Activated CD4-positive, CD25-positive, alpha-beta regulatory T cell treated with anti-CD3 and anti-CD28 coated beads, Interleukin-2, amount 50 U/mL, for 16 hours (primary cell): ENCODE data around the gene PACSIN2.
A peak's percentile ranks its signal among the peaks of the same experiment; 100 is the strongest.

ENCODE experiments used
- DNase-seq: peaks from one replicate; pipeline ENCODE4 v3.0.0-alpha.2; 2020; ENCODE audit warnings: low read depth, low spot score

Gene PACSIN2

DNA sequence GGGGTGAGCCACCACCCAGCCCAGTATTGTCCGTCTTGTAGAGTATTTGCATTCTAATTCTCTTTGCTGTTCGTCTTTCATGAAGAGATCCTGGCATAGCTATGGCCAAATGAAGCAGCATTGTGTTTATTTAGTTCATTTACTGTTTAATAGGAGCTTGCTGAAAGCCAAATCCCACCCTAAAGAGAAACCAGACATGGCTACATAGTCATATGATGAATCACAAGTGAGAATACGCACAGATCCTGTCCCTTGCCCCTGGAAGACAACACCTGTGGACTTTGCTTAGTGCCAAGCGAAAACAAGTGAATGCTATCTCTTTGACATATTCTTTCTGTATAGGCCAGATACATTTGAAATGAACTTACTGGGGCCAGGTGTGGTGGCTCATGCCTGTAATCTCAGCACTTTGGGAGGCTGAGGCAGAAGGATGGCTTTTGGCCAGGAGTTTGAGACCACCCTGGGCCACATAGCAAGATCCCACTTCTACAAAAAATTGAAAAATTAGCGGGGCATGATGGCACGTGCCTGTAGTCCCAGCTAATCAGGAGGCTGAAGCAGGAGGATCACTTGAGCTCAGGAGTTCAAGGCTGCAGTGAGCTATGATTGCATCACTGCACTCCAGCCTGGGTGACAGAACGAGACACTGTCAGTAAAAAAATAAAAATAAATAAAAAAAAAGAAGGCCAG is 152.8 kb downstream of the PACSIN2 start:
- no peak for DNase-seq

GRCh38 chr22:42860968-42861367 is 154.0 kb downstream of the PACSIN2 start:
- no peak for DNase-seq

DNA sequence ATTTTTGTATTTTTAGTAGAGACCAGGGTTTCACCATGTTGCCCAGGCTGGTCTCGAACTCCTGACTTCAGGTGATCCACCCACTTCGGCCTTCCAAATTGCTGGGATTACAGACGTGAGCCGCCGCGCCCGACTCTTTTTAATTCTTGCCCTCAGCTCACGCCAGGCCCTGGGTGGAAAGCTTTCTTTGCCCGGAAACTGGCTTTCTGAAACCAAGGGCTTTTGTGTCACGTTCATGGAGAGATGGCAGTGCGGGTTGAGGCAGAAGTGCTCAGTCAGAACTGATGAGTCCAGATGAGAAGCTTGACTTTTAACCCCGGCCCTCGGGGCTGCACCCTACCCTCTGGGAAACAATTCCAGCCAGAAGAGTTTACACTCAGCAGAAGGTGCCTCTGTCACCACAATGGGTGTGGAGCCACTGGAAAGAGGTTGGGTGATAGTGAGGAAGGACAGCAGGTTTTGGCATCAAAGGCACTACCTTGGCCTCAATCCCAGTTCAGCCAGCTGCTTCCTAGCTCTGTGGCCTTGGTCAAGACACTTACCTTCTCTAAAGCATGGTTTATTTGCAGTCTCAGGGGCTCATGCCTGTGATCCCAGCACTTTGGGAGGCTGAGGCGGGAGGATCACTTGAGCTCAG is 157.0 kb downstream of the PACSIN2 start:
- no peak for DNase-seq

GRCh38 chr22:42856865-42857704 is 157.9 kb downstream of the PACSIN2 start, which contains the start of gene ARFGAP3:
Gene ARFGAP3 (minus strand): TSS chr22:42857273. CDS start chr22:42857182, 91 bp downstream.
- DNase-seq: peak; percentile 87

GRCh38 chr22:42856179-42856864 is 158.6 kb downstream of the PACSIN2 start:
- DNase-seq: peak; percentile 34

DNA sequence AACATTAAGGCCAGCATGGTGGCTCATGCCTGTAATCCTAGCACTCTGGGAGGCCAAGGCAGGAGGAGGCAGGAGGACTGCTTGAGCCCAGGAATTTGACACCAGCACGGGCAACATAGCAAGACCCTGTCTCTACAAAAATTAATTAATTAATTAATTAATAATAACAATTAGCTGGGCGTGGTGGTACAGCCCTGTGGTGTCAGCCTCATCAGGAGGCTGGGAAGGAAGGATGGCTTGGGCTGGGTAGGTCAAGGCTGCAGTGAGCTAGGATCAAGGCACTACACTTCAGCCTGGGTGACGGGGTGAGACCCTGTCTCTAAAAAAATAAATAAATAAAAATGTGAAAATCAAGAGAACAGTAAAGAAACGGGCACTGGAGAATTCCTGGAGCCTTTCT is 159.2 kb downstream of the PACSIN2 start:
- no peak for DNase-seq

DNA sequence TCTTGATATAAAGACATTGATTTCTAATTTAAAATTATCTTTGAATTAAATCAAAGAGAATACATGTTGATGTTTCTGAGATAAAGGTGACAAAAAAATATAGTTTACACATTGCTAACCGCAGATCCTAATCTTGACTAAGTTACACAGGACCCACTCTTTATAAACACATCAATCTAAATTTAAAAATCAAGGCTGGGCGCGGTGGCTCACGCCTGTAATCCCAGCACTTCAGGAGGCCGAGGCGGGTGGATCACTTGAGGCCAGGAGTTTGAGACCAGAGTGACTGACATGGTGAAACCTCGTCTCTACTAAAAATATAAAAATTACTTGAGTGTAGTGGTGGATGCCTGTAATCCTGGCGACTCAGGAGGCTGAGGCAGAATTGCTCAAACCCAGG is 159.7 kb downstream of the PACSIN2 start:
- DNase-seq: no peak

DNA sequence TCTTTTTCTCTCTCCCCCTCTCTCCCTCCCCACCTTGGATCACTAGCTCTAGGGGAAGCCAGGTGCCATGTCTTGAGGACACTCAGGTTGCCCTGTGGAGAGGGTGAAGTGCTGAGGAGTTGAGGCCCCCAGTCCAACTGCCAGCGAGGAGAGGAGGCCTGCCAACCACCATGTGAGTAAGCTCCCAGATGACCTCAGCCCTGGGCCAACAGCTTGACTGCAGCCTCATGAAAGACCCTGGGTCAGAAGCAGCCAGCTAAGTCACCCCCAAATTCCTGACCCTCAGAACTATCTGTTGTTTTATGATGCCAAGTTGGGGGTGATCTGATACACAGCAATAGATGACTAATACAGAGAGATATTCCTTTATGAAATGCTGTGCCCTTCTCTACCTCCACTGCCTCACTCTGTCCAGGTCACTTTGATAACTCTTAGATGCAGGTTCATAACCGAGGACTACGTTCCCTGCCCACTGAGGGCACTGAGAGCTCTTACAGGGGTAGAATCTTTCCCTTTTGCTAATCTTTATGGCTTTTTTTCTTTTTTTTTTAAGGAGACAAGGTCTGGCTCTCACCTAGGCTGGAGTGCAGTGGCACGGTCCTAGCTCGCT is 165.9 kb downstream of the PACSIN2 start:
- no peak for DNase-seq

DNA sequence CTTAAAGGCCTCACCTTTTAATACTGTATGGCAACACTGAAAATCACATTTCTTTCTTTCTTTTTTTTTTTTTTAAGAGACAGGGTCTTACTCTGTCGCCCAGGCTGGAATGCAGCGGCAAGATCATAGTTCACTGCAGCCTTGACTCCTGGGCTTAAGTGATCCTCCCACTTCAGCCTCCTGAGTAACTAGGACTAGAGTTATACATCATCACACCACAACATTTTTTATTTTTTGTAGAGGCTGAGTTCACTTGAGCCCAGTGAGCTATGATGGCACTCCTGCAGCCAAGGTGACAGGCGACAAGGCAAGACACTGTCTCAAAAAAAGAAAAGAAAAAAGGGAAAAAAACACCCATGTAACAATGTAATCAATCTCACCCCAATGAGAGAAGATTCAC is 167.8 kb downstream of the PACSIN2 start:
- no peak for DNase-seq

- no peak for DNase-seq
Measured at GRCh38 chr22:42844756-42845155, 170.2 kb downstream of the PACSIN2 start.

- DNase-seq: no peak
Measured at GRCh38 chr22:42842658-42843370, 172.1 kb downstream of the PACSIN2 start.

GRCh38 chr22:42841444-42841843 is 173.5 kb downstream of the PACSIN2 start:
- DNase-seq: no peak

- DNase-seq: no peak
Measured at GRCh38 chr22:42837556-42837955, 177.4 kb downstream of the PACSIN2 start.

- no peak for DNase-seq
Measured at GRCh38 chr22:42836026-42836425, 178.9 kb downstream of the PACSIN2 start.

GRCh38 chr22:42834177-42834949 is 180.6 kb downstream of the PACSIN2 start:
- no peak for DNase-seq

- DNase-seq: no peak
Measured at GRCh38 chr22:42833104-42833503, 181.8 kb downstream of the PACSIN2 start.

GRCh38 chr22:42831712-42832111 is 183.2 kb downstream of the PACSIN2 start:
- DNase-seq: no peak

GRCh38 chr22:42830161-42830560 is 184.8 kb downstream of the PACSIN2 start:
- no peak for DNase-seq

- DNase-seq: no peak
Measured at GRCh38 chr22:42829302-42829701, 185.6 kb downstream of the PACSIN2 start.

- DNase-seq: no peak
Measured at GRCh38 chr22:42825796-42826195, 189.2 kb downstream of the PACSIN2 start.
